ENCODE data around the gene MICB.
A peak's percentile ranks its signal among the peaks of the same experiment; 100 is the strongest.

The MICB gene

DNA sequence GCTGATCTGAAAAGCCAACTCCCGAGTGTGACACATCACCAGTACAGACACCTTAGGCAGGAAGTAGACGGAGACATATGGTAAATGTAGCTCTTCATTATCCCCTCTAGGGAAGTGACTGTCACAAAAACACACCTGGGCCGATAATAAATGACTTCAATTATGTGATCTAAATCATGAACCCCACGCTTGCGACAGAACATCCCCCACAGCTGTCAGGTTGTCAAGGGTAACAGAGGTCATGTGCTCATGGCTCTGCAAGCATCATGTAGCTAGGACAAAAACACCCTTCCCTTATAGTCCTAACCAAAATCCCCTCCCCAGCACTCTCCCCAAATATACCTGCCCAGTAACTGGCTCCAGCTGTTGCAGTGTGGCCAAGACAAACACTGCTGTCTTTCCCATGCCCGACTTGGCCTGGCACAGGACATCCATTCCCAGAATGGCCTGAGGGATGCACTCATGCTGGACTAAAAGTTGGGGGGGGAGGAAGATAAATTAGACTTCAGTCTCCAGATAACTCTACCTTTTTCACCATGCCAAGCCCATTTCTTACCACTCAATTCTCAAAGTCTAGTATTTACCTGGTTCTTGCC lies 41.0 kb downstream of the MICB start:
- Histone ChIP-seq H3K4me1 (ENCODE audit: low read depth, poor library complexity, severe bottlenecking) (peaks cover 35% of the 10 kb centered on the region), H3K36me3 (ENCODE audit: insufficient read depth) (peaks cover 24% of the 10 kb centered on the region; the same call in 1 of the 2 replicates), H3K4me3 (IDR thresholded peaks at IDR 0.05; ENCODE audit: insufficient read depth, low read depth, low read length) (no peak overlapping the region), H3K79me2 (ENCODE audit: insufficient read depth, low read depth) (peaks cover 70% of the 10 kb centered on the region), H3K27ac (no peak overlapping the region), H3K27me3 (ENCODE audit: insufficient read depth, low read depth) (no peaks in the 10 kb centered on the region), H3K9ac (no peak overlapping the region), H4K20me1 (ENCODE audit: insufficient read depth) (peaks cover 33% of the 10 kb centered on the region), H3K4me2 (peak overlapping the region; percentile 99; the same call in 1 of the 2 replicates), H2AFZ (ENCODE audit: low read depth) (no peak overlapping the region)
- TF ChIP-seq, protein P1, sequence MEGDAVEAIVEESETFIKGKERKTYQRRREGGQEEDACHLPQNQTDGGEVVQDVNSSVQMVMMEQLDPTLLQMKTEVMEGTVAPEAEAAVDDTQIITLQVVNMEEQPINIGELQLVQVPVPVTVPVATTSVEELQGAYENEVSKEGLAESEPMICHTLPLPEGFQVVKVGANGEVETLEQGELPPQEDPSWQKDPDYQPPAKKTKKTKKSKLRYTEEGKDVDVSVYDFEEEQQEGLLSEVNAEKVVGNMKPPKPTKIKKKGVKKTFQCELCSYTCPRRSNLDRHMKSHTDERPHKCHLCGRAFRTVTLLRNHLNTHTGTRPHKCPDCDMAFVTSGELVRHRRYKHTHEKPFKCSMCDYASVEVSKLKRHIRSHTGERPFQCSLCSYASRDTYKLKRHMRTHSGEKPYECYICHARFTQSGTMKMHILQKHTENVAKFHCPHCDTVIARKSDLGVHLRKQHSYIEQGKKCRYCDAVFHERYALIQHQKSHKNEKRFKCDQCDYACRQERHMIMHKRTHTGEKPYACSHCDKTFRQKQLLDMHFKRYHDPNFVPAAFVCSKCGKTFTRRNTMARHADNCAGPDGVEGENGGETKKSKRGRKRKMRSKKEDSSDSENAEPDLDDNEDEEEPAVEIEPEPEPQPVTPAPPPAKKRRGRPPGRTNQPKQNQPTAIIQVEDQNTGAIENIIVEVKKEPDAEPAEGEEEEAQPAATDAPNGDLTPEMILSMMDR (conservative IDR thresholded peaks at IDR 0.05; ENCODE audit: low read depth, low read length), result no peak

DNA sequence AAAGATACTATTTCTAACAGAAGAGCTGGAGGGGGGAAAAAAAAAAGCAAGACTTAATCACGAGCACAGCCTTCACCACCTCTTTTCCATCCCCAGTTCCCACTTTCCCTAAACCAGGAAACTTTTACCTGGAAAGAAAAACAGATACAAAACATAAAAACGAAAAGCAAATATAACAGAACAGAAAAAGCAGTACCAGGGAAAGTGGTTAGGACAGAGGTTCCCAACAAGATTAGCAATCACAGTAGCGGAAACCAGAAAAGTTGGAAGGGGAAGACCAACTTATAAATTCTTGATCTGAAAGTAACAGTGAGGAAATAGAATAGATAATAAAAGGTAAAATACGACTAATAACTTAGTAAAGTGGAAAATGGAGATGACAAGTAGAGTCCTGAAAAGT lies 42.7 kb downstream of the MICB start:
- Histone ChIP-seq H3K4me2 (peak overlapping the region; percentile 99), H3K79me2 (ENCODE audit: insufficient read depth, low read depth) (peaks cover 70% of the 10 kb centered on the region), H3K4me1 (ENCODE audit: low read depth, poor library complexity, severe bottlenecking) (peaks cover 35% of the 10 kb centered on the region), H4K20me1 (ENCODE audit: insufficient read depth) (peaks cover 32% of the 10 kb centered on the region), H3K27me3 (ENCODE audit: insufficient read depth, low read depth) (no peaks in the 10 kb centered on the region), H3K36me3 (ENCODE audit: insufficient read depth) (peaks cover 24% of the 10 kb centered on the region; the same call in 1 of the 2 replicates), H3K9ac (peak overlapping the region; percentile 95; the same call in 1 of the 2 replicates), H3K27ac (no peak overlapping the region; the same call in 1 of the 2 replicates), H2AFZ (ENCODE audit: low read depth) (no peak overlapping the region), H3K4me3 (IDR thresholded peaks at IDR 0.05; ENCODE audit: insufficient read depth, low read depth, low read length) (no peak overlapping the region)
- TF ChIP-seq, protein P1 (conservative IDR thresholded peaks at IDR 0.05; ENCODE audit: low read depth, low read length), result no peak

DNA sequence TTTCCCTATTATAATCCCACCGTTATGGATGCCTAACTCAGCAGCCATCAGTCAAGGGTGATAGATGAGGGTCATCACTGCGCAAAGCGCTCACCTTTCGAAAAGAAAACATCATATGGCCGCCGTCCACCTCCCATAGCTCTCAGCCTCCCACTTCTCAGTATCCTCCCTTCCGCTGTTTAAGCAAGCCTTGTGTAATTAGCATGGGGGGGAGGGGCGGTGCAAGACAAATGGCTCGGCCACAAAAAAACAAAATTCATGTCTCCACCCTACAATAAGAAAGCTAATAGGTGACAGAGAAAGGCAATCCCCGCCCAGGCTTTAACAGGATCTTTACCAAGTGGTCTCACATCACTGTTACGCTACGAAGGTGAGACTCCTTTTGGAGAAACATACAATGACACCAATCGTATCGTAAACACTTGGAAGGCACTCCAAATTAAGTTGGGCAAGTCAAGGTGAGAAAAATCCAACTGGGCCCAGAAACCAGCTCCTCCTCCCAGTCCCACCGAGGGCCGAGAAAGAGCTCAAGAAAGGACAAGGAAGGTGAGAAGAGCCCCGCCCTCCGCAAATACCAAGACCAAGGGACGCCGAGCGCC lies 43.2 kb downstream of the MICB start:
- H3K79me2 ChIP-seq (ENCODE audit: insufficient read depth, low read depth), result peaks cover 66% of the 10 kb centered on the region
- H3K4me2 ChIP-seq, result peak overlapping the region; percentile 99
- peaks cover 22% of the 10 kb centered on the region; the same call in 1 of the 2 replicates for H3K36me3 ChIP-seq (ENCODE audit: insufficient read depth)
- TF ChIP-seq, protein P1 (conservative IDR thresholded peaks at IDR 0.05; ENCODE audit: low read depth, low read length), result no peak
- no peak overlapping the region for H3K4me3 ChIP-seq (IDR thresholded peaks at IDR 0.05; ENCODE audit: insufficient read depth, low read depth, low read length)
- H3K27me3 ChIP-seq (ENCODE audit: insufficient read depth, low read depth), result no peaks in the 10 kb centered on the region
- H3K9ac ChIP-seq, result peak overlapping the region; percentile 95
- H3K27ac ChIP-seq, result peak overlapping the region; percentile 94
- peaks cover 35% of the 10 kb centered on the region for H3K4me1 ChIP-seq (ENCODE audit: low read depth, poor library complexity, severe bottlenecking)
- peak overlapping the region; percentile 80 for H2AFZ ChIP-seq (ENCODE audit: low read depth)
- H4K20me1 ChIP-seq (ENCODE audit: insufficient read depth), result peaks cover 27% of the 10 kb centered on the region

DNA sequence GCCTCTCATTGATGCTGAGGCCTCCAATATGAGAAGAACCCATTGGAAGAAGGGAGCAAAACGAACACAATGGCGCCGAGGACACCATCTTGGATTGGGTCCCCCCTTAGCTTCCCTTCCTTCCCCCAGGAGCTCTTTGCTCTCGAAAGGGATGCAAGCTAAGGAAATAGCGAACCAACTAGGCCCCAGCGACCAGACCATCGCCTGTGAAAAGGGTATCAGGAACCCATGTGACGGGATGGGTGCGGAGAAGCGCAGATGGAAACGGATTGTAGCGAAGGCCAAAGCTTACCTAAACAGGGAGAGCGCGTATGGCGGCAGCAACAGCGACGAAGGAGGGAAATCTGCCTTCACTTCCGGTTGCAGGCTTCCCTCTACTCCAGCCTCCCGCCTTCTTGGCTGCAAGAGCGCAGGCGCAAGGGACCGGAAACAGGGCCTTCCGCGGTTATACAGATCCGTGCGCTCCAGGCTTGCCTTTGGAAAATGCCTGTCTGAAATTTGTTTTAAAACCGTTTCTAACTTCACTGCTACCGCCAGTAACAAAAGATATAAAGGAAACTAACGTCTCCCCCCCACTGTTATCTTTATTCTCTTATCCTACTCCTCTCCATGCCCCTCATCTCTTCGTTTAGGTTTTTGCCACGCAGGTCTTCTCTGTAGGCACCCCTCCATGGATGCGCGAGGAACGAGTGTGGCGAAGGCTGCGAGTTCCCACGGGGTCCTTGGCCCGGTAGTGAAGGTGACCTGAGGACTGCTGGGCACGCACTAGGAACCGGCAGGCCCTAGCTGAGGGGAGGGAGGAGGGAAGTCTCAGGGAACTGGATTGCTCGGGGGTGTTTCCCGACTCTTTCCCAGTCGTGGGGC lies 43.9 kb downstream of the MICB start, which contains the start of gene DDX39B:
DDX39B (minus strand) TSS at position 346 of the 864 bp plus-strand sequence. CDS start 1,471 bp downstream, outside the sequence.
- Histone ChIP-seq H3K4me3 (IDR thresholded peaks at IDR 0.05; ENCODE audit: insufficient read depth, low read depth, low read length) (no peak within 1 kb of the TSS), H4K20me1 (ENCODE audit: insufficient read depth) (peaks cover 24% of the 10 kb centered on the region), H3K4me1 (ENCODE audit: low read depth, poor library complexity, severe bottlenecking) (peaks cover 35% of the 10 kb centered on the region), H3K27ac (peak within 1 kb of the TSS; percentile 94), H3K79me2 (ENCODE audit: insufficient read depth, low read depth) (peaks cover 59% of the 10 kb centered on the region), H2AFZ (ENCODE audit: low read depth) (peak within 1 kb of the TSS; percentile 80), H3K27me3 (ENCODE audit: insufficient read depth, low read depth) (no peaks in the 10 kb centered on the region), H3K36me3 (ENCODE audit: insufficient read depth) (peaks cover 17% of the 10 kb centered on the region; the same call in 1 of the 2 replicates), H3K4me2 (peak within 1 kb of the TSS; percentile 99), H3K9ac (peak within 1 kb of the TSS; percentile 95)
- TF ChIP-seq, protein P1 (conservative IDR thresholded peaks at IDR 0.05; ENCODE audit: low read depth, low read length), result no peak
